H9 (cell line): ENCODE results near the gene RWDD2A. TPM values are rescaled to one million over a fixed set of nuclear protein-coding genes. Genes with fewer than 3 reads are reported as not detected.

Source experiments
- DNase-seq: peaks from one replicate; pipeline ENCODE4 v3.0.0-alpha.2; 2017
- H2AFZ ChIP-seq: one replicate; pipeline ENCODE4 v1.6.1; 2013; ENCODE audit warnings: mild to moderate bottlenecking, low read length, control low read depth, moderate library complexity
- H2AK5ac ChIP-seq: 2 replicates; pipeline ENCODE4 v1.6.1; 2013; ENCODE audit warnings: low read length, control low read depth, mixed read lengths; ENCODE audit not compliant: insufficient read length
- H2BK120ac ChIP-seq: one replicate; pipeline ENCODE4 v1.6.1; 2013; ENCODE audit warnings: low read depth, mild to moderate bottlenecking, low read length, control low read depth, inconsistent platforms; ENCODE audit not compliant: poor library complexity, severe bottlenecking
- H2BK12ac ChIP-seq: 2 replicates; pipeline ENCODE4 v1.6.1; 2013; ENCODE audit warnings: low read length, control low read depth, mixed read lengths, low read depth; ENCODE audit not compliant: insufficient read length
- H2BK15ac ChIP-seq: 2 replicates; pipeline ENCODE4 v1.6.1; 2013; ENCODE audit warnings: low read depth, low read length, control low read depth
- H2BK20ac ChIP-seq: one replicate; pipeline ENCODE4 v1.6.1; 2013; ENCODE audit warnings: low read depth, mild to moderate bottlenecking, low read length, control low read depth, inconsistent platforms; ENCODE audit not compliant: poor library complexity, severe bottlenecking
- H2BK5ac ChIP-seq: 2 replicates; pipeline ENCODE4 v1.6.1; 2013; ENCODE audit warnings: low read length, control low read depth, mixed read lengths; ENCODE audit not compliant: insufficient read length
- H3K14ac ChIP-seq: 2 replicates; pipeline ENCODE4 v1.6.1; 2013; ENCODE audit warnings: low read length, control low read depth; ENCODE audit not compliant: insufficient read depth
- H3K18ac ChIP-seq: 2 replicates; pipeline ENCODE4 v1.6.1; 2013; ENCODE audit warnings: low read depth, mild to moderate bottlenecking, mixed read lengths, low read length, control low read depth; ENCODE audit not compliant: insufficient read length
- H3K23ac ChIP-seq: 2 replicates; pipeline ENCODE4 v1.6.1; 2013; ENCODE audit warnings: low read length, control low read depth, mixed read lengths, low read depth; ENCODE audit not compliant: insufficient read length
- H3K23me2 ChIP-seq: 2 replicates; pipeline ENCODE4 v1.6.1; 2013; ENCODE audit warnings: low read depth, mild to moderate bottlenecking, mixed read lengths, low read length, control low read depth; ENCODE audit not compliant: insufficient read length, poor library complexity, severe bottlenecking
- H3K27ac ChIP-seq: 2 replicates; pipeline ENCODE4 v1.5.1; 2013; ENCODE audit warnings: low read length, control low read depth, mixed read lengths, low read depth; ENCODE audit not compliant: insufficient read length
- H3K27me3 ChIP-seq: 2 replicates; pipeline ENCODE4 v1.6.1; 2013; ENCODE audit warnings: low read length, control low read depth, inconsistent platforms; ENCODE audit not compliant: insufficient read depth
- H3K4ac ChIP-seq: 2 replicates; pipeline ENCODE4 v1.6.1; 2013; ENCODE audit warnings: low read depth, mild to moderate bottlenecking, control low read depth, inconsistent platforms, low read length, moderate library complexity
- H3K4me1 ChIP-seq: 2 replicates; pipeline ENCODE4 v1.6.1; 2013; ENCODE audit warnings: low read length, control low read depth, inconsistent platforms; ENCODE audit not compliant: insufficient read depth
- H3K4me2 ChIP-seq: 2 replicates; pipeline ENCODE4 v1.6.1; 2013; ENCODE audit warnings: low read length, control low read depth, mixed read lengths; ENCODE audit not compliant: insufficient read length, insufficient read depth
- H3K56ac ChIP-seq: 2 replicates; pipeline ENCODE4 v1.6.1; 2013; ENCODE audit warnings: low read depth, mild to moderate bottlenecking, mixed read lengths, low read length, control low read depth; ENCODE audit not compliant: insufficient read length
- H3K79me1 ChIP-seq: 2 replicates; pipeline ENCODE4 v1.6.1; 2013; ENCODE audit warnings: low read depth, mild to moderate bottlenecking, moderate library complexity, low read length, control low read depth, inconsistent platforms; ENCODE audit not compliant: insufficient read depth, poor library complexity, severe bottlenecking
- H3K79me2 ChIP-seq: 2 replicates; pipeline ENCODE4 v1.6.1; 2013; ENCODE audit warnings: low read length, control low read depth, inconsistent platforms; ENCODE audit not compliant: insufficient read depth
- H3K9ac ChIP-seq: 2 replicates; pipeline ENCODE4 v1.6.1; 2013; ENCODE audit warnings: low read length, control low read depth, mixed read lengths; ENCODE audit not compliant: insufficient read length; ENCODE audit errors: extremely low read depth
- H3K9me3 ChIP-seq: one replicate; pipeline ENCODE4 v1.6.1; 2013; ENCODE audit warnings: low read depth, low read length, inconsistent platforms; ENCODE audit not compliant: control insufficient read depth
- H3T11ph ChIP-seq: one replicate; pipeline ENCODE4 v1.6.1; 2013; ENCODE audit warnings: mild to moderate bottlenecking, low read length, control low read depth, inconsistent platforms
- H4K20me1 ChIP-seq: one replicate; pipeline ENCODE4 v1.6.1; 2013; ENCODE audit not compliant: control insufficient read depth, insufficient read length, insufficient read depth
- H4K5ac ChIP-seq: 2 replicates; pipeline ENCODE4 v1.6.1; 2013; ENCODE audit warnings: low read depth, mild to moderate bottlenecking, mixed read lengths, low read length, control low read depth; ENCODE audit not compliant: insufficient read length
- H4K8ac ChIP-seq: replicated peaks from 2 replicates; pipeline ENCODE4 v1.6.1; 2013; ENCODE audit warnings: low read length, control low read depth, mixed read lengths, low read depth; ENCODE audit not compliant: insufficient read length
- H4K91ac ChIP-seq: 2 replicates; pipeline ENCODE4 v1.6.1; 2013; ENCODE audit warnings: low read depth, mild to moderate bottlenecking, moderate library complexity, mixed read lengths, low read length, control low read depth; ENCODE audit not compliant: insufficient read length
- H3K27ac Mint-ChIP-seq, 3 experiments: 2 replicates in 2 of 3; 3 replicates in 1 of 3; pipeline ENCODE4 v1.8.0; 2020 to 2021; ENCODE audit warnings: mixed read lengths in 3 of 3, mild to moderate bottlenecking in 1 of 3, moderate library complexity in 1 of 3
- H3K27me3 Mint-ChIP-seq: 2 replicates; pipeline ENCODE4 v1.8.0; 2021; ENCODE audit warnings: low read depth, mild to moderate bottlenecking, moderate library complexity, mixed read lengths
- H3K36me3 Mint-ChIP-seq, 3 experiments: 2 replicates in 2 of 3; 3 replicates in 1 of 3; pipeline ENCODE4 v1.8.0; 2020 to 2021; ENCODE audit warnings: low read depth in 3 of 3, mixed read lengths in 3 of 3; ENCODE audit not compliant: insufficient read depth in 1 of 3
- H3K4me1 Mint-ChIP-seq, 2 experiments: 2 replicates each; pipeline ENCODE4 v1.8.0; 2020; ENCODE audit warnings: mixed read lengths in 2 of 2
- H3K4me3 Mint-ChIP-seq, 2 experiments: 2 replicates in 1 of 2; 3 replicates in 1 of 2; pipeline ENCODE4 v1.8.0; 2020 to 2021; ENCODE audit warnings: mild to moderate bottlenecking in 2 of 2, mixed read lengths in 2 of 2, moderate library complexity in 1 of 2
- H3K9me3 Mint-ChIP-seq, 2 experiments: 2 replicates in 1 of 2; 3 replicates in 1 of 2; pipeline ENCODE4 v1.8.0; 2020; ENCODE audit warnings: mild to moderate bottlenecking in 2 of 2, mixed read lengths in 2 of 2, moderate library complexity in 1 of 2
- WGBS: extraction: QIAGEN DNeasy Blood & Tissue Kit; methylation state at CpG from one replicate; pipeline ENCODE4 v1.1.7; 2013; ENCODE audit warnings: missing lambda C conversion rate, low lambda C conversion rate, mixed read lengths; ENCODE audit not compliant: insufficient read length; ENCODE audit errors: extremely low coverage; 5-methylcytosine and 5-hydroxymethylcytosine counted together
- total RNA-seq: library from RNA; stranded (reverse); gene quantifications from 2 replicates; pipeline ENCODE4 v1.2.1, GENCODE V29; 2021
- TF ChIP-seq, protein P1 (sequence below): fragments of 200-600 bp; sonication (generic); conservative IDR thresholded peaks from 3 replicates; pipeline ENCODE4 v1.8.0; 2021; ENCODE audit warnings: antibody characterized with exemption, mild to moderate bottlenecking

The RWDD2A gene
- total RNA-seq, 1 experiment from 2014 or later = 3.2 TPM

DNA sequence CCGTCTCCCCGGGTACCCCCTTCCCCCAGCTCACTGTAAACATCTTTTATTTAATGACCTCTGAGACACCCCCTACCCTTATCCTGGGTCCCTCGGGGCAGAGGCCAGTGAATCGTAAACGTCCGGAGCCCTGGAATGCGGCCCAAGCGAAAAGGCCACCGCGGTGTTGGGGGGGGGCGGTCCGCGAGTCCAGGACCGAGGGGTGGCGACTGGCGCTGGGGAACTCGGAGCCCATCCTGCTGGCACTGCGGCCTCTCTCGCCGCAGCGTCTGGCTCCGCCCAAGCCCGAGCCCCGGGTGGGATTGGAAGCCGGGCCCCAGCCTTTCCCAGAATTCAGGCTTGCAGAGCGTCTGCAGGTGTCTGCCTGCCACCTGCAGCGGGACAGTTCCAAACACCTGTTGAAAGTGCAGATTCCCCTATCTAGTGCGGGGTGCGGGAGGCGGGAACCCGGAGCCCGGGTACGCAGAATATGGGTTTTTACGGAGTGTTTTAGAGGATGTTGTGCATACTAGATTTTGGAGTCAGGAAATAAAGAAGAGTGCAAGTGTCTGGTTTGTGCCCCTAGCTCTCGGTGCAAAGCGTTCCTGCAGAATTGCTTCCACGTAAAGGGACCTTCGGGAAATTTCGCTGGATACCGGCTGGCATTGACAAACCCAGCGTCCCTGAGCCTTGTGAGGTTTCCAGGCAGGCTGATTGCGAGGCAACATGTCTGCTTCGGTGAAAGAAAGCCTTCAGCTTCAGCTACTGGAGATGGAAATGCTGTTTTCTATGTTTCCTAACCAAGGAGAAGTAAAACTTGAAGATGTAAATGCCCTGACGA, 800 bp downstream of the RWDD2A start:
- peaks cover 17 to 24% of the 10 kb centered on the region in 2 experiments for H3K4me1 Mint-ChIP-seq
- peak overlapping the region; percentile 26 to 83 (median 67); a peak in 3 of 7 replicates for H3K27ac Mint-ChIP-seq
- Histone ChIP-seq H2AK5ac (no peak overlapping the region), H3K4me2 (peak overlapping the region; percentile 91), H2BK120ac (no peak overlapping the region), H4K91ac (no peak overlapping the region), H4K8ac (no peak overlapping the region), H3K14ac (peak overlapping the region; percentile 34; the same call in 1 of the 2 replicates), H3K79me2 (peaks cover 3% of the 10 kb centered on the region; the same call in 1 of the 2 replicates), H2AFZ (no peak overlapping the region), H3K9ac (peak overlapping the region; percentile 25), H2BK5ac (no peak overlapping the region), H3K23me2 (peaks cover 8% of the 10 kb centered on the region), H3K27me3 (no peaks in the 10 kb centered on the region), H3K4me1 (no peaks in the 10 kb centered on the region; the same call in 1 of the 2 replicates), H4K20me1 (no peaks in the 10 kb centered on the region), H3K9me3 (no peaks in the 10 kb centered on the region), H3K56ac (no peak overlapping the region), H3K4ac (no peak overlapping the region), H2BK12ac (no peak overlapping the region), H2BK15ac (no peak overlapping the region), H3K27ac (no peak overlapping the region), H3K23ac (no peak overlapping the region), H4K5ac (no peak overlapping the region), H2BK20ac (no peak overlapping the region), H3K18ac (no peak overlapping the region), H3K79me1 (no peaks in the 10 kb centered on the region), H3T11ph (no peak overlapping the region)
- TF ChIP-seq, protein P1, sequence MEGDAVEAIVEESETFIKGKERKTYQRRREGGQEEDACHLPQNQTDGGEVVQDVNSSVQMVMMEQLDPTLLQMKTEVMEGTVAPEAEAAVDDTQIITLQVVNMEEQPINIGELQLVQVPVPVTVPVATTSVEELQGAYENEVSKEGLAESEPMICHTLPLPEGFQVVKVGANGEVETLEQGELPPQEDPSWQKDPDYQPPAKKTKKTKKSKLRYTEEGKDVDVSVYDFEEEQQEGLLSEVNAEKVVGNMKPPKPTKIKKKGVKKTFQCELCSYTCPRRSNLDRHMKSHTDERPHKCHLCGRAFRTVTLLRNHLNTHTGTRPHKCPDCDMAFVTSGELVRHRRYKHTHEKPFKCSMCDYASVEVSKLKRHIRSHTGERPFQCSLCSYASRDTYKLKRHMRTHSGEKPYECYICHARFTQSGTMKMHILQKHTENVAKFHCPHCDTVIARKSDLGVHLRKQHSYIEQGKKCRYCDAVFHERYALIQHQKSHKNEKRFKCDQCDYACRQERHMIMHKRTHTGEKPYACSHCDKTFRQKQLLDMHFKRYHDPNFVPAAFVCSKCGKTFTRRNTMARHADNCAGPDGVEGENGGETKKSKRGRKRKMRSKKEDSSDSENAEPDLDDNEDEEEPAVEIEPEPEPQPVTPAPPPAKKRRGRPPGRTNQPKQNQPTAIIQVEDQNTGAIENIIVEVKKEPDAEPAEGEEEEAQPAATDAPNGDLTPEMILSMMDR = no peak
- H3K36me3 Mint-ChIP-seq = peaks cover 15 to 46% (median 43%) of the 10 kb centered on the region in 3 experiments
- peak; percentile 88 for DNase-seq
- no peaks in the 10 kb centered on the region for H3K27me3 Mint-ChIP-seq
- H3K4me3 Mint-ChIP-seq = peak overlapping the region; percentile 98
- WGBS = no CpG with 5 or more reads among the region's 44 CpGs
- no peaks in the 10 kb centered on the region for H3K9me3 Mint-ChIP-seq
